Kidney (tissue), 14 donors: ENCODE data around the gene NEK6. TPM values are rescaled to one million over a fixed set of nuclear protein-coding genes. Genes with fewer than 3 reads are reported as not detected.

Source experiments
- DNase-seq, 5 donors: peaks; one replicate each; pipeline ENCODE4 v3.0.0-alpha.2; 2013 to 2020
- FAIRE-seq: peaks from 2 replicates; lab custom pipeline; 2012; peaks lifted over from hg19 to GRCh38; lab: Jason Lieb, UNC
- H3K27ac ChIP-seq, 2 donors: one replicate each; pipeline ENCODE4 v1.7.0; 2013; ENCODE audit warnings: low read depth in 2 of 2, low read length in 2 of 2, inconsistent platforms in 1 of 2
- H3K27me3 ChIP-seq: one replicate; pipeline ENCODE4 v1.7.1; 2013; ENCODE audit warnings: low read length, inconsistent platforms; ENCODE audit not compliant: control insufficient read depth, insufficient read depth
- H3K36me3 ChIP-seq, 3 donors: one replicate each; pipeline versions ENCODE4 v1.7.0 to v1.7.1; 2013; ENCODE audit warnings: low read length in 3 of 3, control low read depth in 1 of 3, inconsistent platforms in 1 of 3; ENCODE audit not compliant: insufficient read depth in 3 of 3, control insufficient read depth in 2 of 3
- H3K4me1 ChIP-seq, 3 donors: one replicate each; pipeline versions ENCODE4 v1.7.0 to v1.7.1; 2013; ENCODE audit warnings: low read length in 3 of 3, inconsistent platforms in 1 of 3, low read depth in 1 of 3; ENCODE audit not compliant: control insufficient read depth in 2 of 3, insufficient read depth in 2 of 3
- H3K4me3 ChIP-seq, 3 donors: one replicate each; pipeline versions ENCODE4 v1.7.0 to v1.8.1; 2013; ENCODE audit warnings: low read length in 3 of 3, control low read depth in 1 of 3, inconsistent platforms in 1 of 3
- H3K9ac ChIP-seq, 3 donors: one replicate each; pipeline versions ENCODE4 v1.7.0 to v1.7.1; 2013; ENCODE audit warnings: low read length in 3 of 3, control low read depth in 1 of 3, inconsistent platforms in 1 of 3
- H3K9me3 ChIP-seq, 3 donors: one replicate each; pipeline versions ENCODE4 v1.7.0 to v1.7.1; 2013; ENCODE audit warnings: low read length in 3 of 3, control low read depth in 1 of 3, inconsistent platforms in 1 of 3; ENCODE audit not compliant: control insufficient read depth in 2 of 3, insufficient read depth in 1 of 3
- intact Hi-C: fragments of 100-400 bp; cut with DNase I; formaldehyde crosslinking; loops from one replicate; pipeline ENCODE4 v1.11.1; 2022
- polyA plus RNA-seq: library from polyadenylated mRNA; stranded (reverse); fragments of 350-450 nt; fragmentation: Illumina TruSeq; extraction: RNeasy Lipid Tissue Mini Kit (QIAGEN cat#74804); gene quantifications from one replicate; pipeline ENCODE4 v1.2.3, GENCODE V29; 2014; ENCODE audit warnings: low read depth, low replicate concordance; ENCODE audit not compliant: insufficient read depth
- total RNA-seq: library from RNA; stranded (reverse); fragmentation: NEBNext Ultra II Directional; extraction: Animal tissue kit (Norgen Biotek cat#: 25700); gene quantifications from one replicate; pipeline ENCODE4 v1.2.1, GENCODE V29; 2021
- TF ChIP-seq, protein P1 (sequence below): IDR thresholded peaks from 3 replicates; pipeline ENCODE4 v1.5.1; 2012; ENCODE audit warnings: mild to moderate bottlenecking, moderate library complexity, borderline replicate concordance; ENCODE audit not compliant: insufficient read depth; ENCODE audit errors: extremely low read depth
- donor health status: control.
- donor health status: control.
- donor health status: control.
- donor health status: control.
- donor health status: control.
- donor health status: DM: yes; HTN: yes; CAD: no.
- donor health status: Normal renal cell carcinoma (clear cell type).

Gene NEK6
- total and polyA plus RNA-seq, 2 donors from 2014 or later = 14.9 to 82.1 TPM

- H3K9me3 ChIP-seq = no peaks in the 10 kb centered on the region
- no peak for FAIRE-seq
- H3K27me3 ChIP-seq = no peaks in the 10 kb centered on the region
- peaks cover 0 to 37% (median 26%) of the 10 kb centered on the region in 3 donors for H3K4me1 ChIP-seq
- no peak overlapping the region for H3K9ac ChIP-seq
- peaks cover 0 to 7% (median 0%) of the 10 kb centered on the region in 3 donors for H3K36me3 ChIP-seq
- no peak overlapping the region for H3K4me3 ChIP-seq
- H3K27ac ChIP-seq = peak overlapping the region; percentile 6 to 61
- TF ChIP-seq, protein P1, sequence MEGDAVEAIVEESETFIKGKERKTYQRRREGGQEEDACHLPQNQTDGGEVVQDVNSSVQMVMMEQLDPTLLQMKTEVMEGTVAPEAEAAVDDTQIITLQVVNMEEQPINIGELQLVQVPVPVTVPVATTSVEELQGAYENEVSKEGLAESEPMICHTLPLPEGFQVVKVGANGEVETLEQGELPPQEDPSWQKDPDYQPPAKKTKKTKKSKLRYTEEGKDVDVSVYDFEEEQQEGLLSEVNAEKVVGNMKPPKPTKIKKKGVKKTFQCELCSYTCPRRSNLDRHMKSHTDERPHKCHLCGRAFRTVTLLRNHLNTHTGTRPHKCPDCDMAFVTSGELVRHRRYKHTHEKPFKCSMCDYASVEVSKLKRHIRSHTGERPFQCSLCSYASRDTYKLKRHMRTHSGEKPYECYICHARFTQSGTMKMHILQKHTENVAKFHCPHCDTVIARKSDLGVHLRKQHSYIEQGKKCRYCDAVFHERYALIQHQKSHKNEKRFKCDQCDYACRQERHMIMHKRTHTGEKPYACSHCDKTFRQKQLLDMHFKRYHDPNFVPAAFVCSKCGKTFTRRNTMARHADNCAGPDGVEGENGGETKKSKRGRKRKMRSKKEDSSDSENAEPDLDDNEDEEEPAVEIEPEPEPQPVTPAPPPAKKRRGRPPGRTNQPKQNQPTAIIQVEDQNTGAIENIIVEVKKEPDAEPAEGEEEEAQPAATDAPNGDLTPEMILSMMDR = no peak
- intact Hi-C loops = no loop called here
- no peak for DNase-seq
Observed at GRCh38 chr9:124388275-124389048, 130.7 kb downstream of the NEK6 start.

GRCh38 chr9:124389146-124389939 lies 131.6 kb downstream of the NEK6 start:
- Histone ChIP-seq H3K27ac (peak overlapping the region; percentile 0 to 2), H3K36me3 (no peaks in the 10 kb centered on the region), H3K27me3 (no peaks in the 10 kb centered on the region), H3K4me1 (peaks cover 0 to 37% (median 26%) of the 10 kb centered on the region in 3 donors), H3K9me3 (no peaks in the 10 kb centered on the region), H3K4me3 (no peak overlapping the region), H3K9ac (no peak overlapping the region)
- no peak for DNase-seq
- no peak for FAIRE-seq
- TF ChIP-seq, protein P1 = no peak
- intact Hi-C loops = no loop called here

GRCh38 chr9:124390794-124391658 lies 133.3 kb downstream of the NEK6 start:
- FAIRE-seq (no peak), DNase-seq (no peak)
- Histone ChIP-seq H3K9me3 (no peaks in the 10 kb centered on the region), H3K9ac (no peak overlapping the region), H3K4me1 (peaks cover 0 to 37% (median 24%) of the 10 kb centered on the region in 3 donors), H3K27me3 (no peaks in the 10 kb centered on the region), H3K27ac (no peak overlapping the region), H3K4me3 (no peak overlapping the region), H3K36me3 (no peaks in the 10 kb centered on the region)
- intact Hi-C loops = no loop called here
- TF ChIP-seq, protein P1 = no peak
